Mesenchymal stem cell (in vitro differentiated cells and primary cell): Measurements from ENCODE around the gene ZNF763.
"Not testable (repeated sequence)": the region's sequence is repeated elsewhere in the genome, so short reads cannot be mapped to it uniquely, and the experiment has no call there.

Experiments
- DNase-seq: peaks from one replicate; pipeline ENCODE4 v3.0.0-alpha.2; 2013
- H2AFZ ChIP-seq: one replicate; pipeline ENCODE4 v1.6.1; 2013; ENCODE audit warnings: low read depth, mild to moderate bottlenecking, control low read depth, inconsistent platforms, low read length, moderate library complexity
- H2AK5ac ChIP-seq: 2 replicates; pipeline ENCODE4 v1.6.1; 2013; ENCODE audit warnings: low read length, moderate library complexity, mild to moderate bottlenecking, inconsistent platforms; ENCODE audit not compliant: severe bottlenecking
- H2BK120ac ChIP-seq: one replicate; pipeline ENCODE4 v1.6.1; 2013; ENCODE audit warnings: low read depth, mild to moderate bottlenecking, inconsistent platforms, low read length, moderate library complexity
- H2BK12ac ChIP-seq, 2 experiments: one replicate each; pipeline ENCODE4 v1.6.1; 2013; ENCODE audit warnings: inconsistent platforms in 2 of 2, low read length in 2 of 2, mild to moderate bottlenecking in 2 of 2, moderate library complexity in 2 of 2, control low read depth in 1 of 2
- H2BK15ac ChIP-seq: one replicate; pipeline ENCODE4 v1.6.1; 2013; ENCODE audit warnings: mild to moderate bottlenecking, low read depth, inconsistent platforms; ENCODE audit not compliant: poor library complexity, severe bottlenecking
- H2BK5ac ChIP-seq: 2 replicates; pipeline ENCODE4 v1.6.1; 2013; ENCODE audit warnings: low read depth, mild to moderate bottlenecking, low read length, control low read depth, inconsistent platforms; ENCODE audit not compliant: poor library complexity, severe bottlenecking
- H3K14ac ChIP-seq, 2 experiments: one replicate each; pipeline ENCODE4 v1.6.1; 2013; ENCODE audit warnings: inconsistent platforms in 2 of 2, low read length in 2 of 2, control low read depth in 1 of 2, mild to moderate bottlenecking in 1 of 2, moderate library complexity in 1 of 2
- H3K18ac ChIP-seq, 2 experiments: one replicate each; pipeline ENCODE4 v1.6.1; 2013; ENCODE audit warnings: inconsistent platforms in 2 of 2, low read length in 2 of 2, control low read depth in 1 of 2, low read depth in 1 of 2, mild to moderate bottlenecking in 1 of 2
- H3K23ac ChIP-seq, 2 experiments: one replicate each; pipeline ENCODE4 v1.6.1; 2013; ENCODE audit warnings: inconsistent platforms in 2 of 2, low read length in 2 of 2, mild to moderate bottlenecking in 2 of 2, moderate library complexity in 2 of 2, control low read depth in 1 of 2
- H3K27ac ChIP-seq: 2 replicates; pipeline ENCODE4 v1.5.1; 2013; ENCODE audit warnings: mild to moderate bottlenecking, moderate library complexity, low read length, control low read depth, inconsistent platforms; ENCODE audit not compliant: poor library complexity, severe bottlenecking
- H3K27me3 ChIP-seq, 2 experiments: 2 replicates each; pipeline versions ENCODE4 v1.6.1 to v1.7.0; 2013; ENCODE audit warnings: low read length in 2 of 2, mild to moderate bottlenecking in 2 of 2, moderate library complexity in 2 of 2, control low read depth in 1 of 2, inconsistent platforms in 1 of 2; ENCODE audit not compliant: control insufficient read depth in 1 of 2, insufficient read depth in 1 of 2
- H3K36me3 ChIP-seq, 2 experiments: 2 replicates each; pipeline versions ENCODE4 v1.6.1 to v1.7.0; 2013; ENCODE audit warnings: low read length in 2 of 2, control low read depth in 1 of 2, inconsistent platforms in 1 of 2, low read depth in 1 of 2, mild to moderate bottlenecking in 1 of 2; ENCODE audit not compliant: insufficient read depth in 2 of 2, control insufficient read depth in 1 of 2
- H3K4ac ChIP-seq, 2 experiments: one replicate each; pipeline ENCODE4 v1.6.1; 2013; ENCODE audit warnings: inconsistent platforms in 2 of 2, low read length in 2 of 2, mild to moderate bottlenecking in 2 of 2, moderate library complexity in 2 of 2, control low read depth in 1 of 2, low read depth in 1 of 2
- H3K4me1 ChIP-seq: 2 replicates; pipeline ENCODE4 v1.6.1; 2013; ENCODE audit warnings: low read depth, low read length, control low read depth; ENCODE audit not compliant: control insufficient read depth, insufficient read depth
- H3K4me2 ChIP-seq: 2 replicates; pipeline ENCODE4 v1.6.1; 2013; ENCODE audit warnings: low read length, mild to moderate bottlenecking, inconsistent platforms; ENCODE audit not compliant: poor library complexity, severe bottlenecking
- H3K4me3 ChIP-seq, 2 experiments: 2 replicates each; pipeline versions ENCODE4 v1.5.1 to v1.7.0; 2013; ENCODE audit warnings: low read length in 2 of 2, mild to moderate bottlenecking in 2 of 2, control low read depth in 1 of 2, low read depth in 1 of 2; ENCODE audit not compliant: insufficient read depth in 1 of 2
- H3K79me1 ChIP-seq: replicated peaks from 2 replicates; pipeline ENCODE4 v1.6.1; 2013; ENCODE audit warnings: mild to moderate bottlenecking, control low read depth, low read length, inconsistent platforms; ENCODE audit not compliant: poor library complexity, severe bottlenecking
- H3K9ac ChIP-seq: 2 replicates; pipeline ENCODE4 v1.7.0; 2013; ENCODE audit warnings: mild to moderate bottlenecking, low read length, moderate library complexity
- H3K9me3 ChIP-seq: 2 replicates; pipeline ENCODE4 v1.7.0; 2013; ENCODE audit warnings: mild to moderate bottlenecking, low read length; ENCODE audit not compliant: control insufficient read depth
- H4K8ac ChIP-seq: one replicate; pipeline ENCODE4 v1.6.1; 2013; ENCODE audit warnings: inconsistent platforms, mild to moderate bottlenecking, low read length, moderate library complexity
- H4K91ac ChIP-seq: one replicate; pipeline ENCODE4 v1.6.1; 2013; ENCODE audit warnings: mild to moderate bottlenecking, low read length, inconsistent platforms
- WGBS: methylation state at CpG from one replicate; pipeline ENCODE4 v1.1.7; 2013; ENCODE audit warnings: mixed read lengths; 5-methylcytosine and 5-hydroxymethylcytosine counted together

ZNF763 gene

DNA sequence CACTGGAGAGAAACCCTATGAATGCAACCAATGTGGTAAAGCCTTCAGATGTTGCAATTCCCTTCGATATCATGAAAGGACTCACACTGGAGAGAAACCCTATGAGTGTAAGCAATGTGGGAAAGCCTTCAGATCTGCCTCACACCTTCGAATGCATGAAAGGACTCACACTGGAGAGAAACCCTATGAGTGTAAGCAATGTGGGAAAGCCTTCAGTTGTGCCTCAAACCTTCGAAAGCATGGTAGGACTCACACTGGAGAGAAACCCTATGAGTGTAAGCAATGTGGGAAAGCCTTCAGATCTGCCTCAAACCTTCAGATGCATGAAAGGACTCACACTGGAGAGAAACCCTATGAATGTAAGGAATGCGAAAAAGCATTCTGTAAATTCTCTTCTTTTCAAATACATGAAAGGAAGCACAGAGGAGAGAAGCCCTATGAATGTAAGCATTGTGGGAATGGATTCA lies 15.2 kb upstream of the ZNF763 start:
- H3K14ac ChIP-seq, H4K8ac ChIP-seq, H3K4me1 ChIP-seq, H2AK5ac ChIP-seq, H2BK15ac ChIP-seq, H3K27me3 ChIP-seq, H2AFZ ChIP-seq, H2BK120ac ChIP-seq, H3K9ac ChIP-seq, H3K23ac ChIP-seq, H3K18ac ChIP-seq, H4K91ac ChIP-seq, H3K27ac ChIP-seq, H3K4me2 ChIP-seq, H2BK5ac ChIP-seq, H2BK12ac ChIP-seq, DNase-seq, H3K4ac ChIP-seq: not testable (repeated sequence)
- peaks cover 99% of the 10 kb centered on the region for H3K9me3 ChIP-seq
- 99% methylated on average over 3 of the region's 4 CpGs for WGBS
- peak overlapping the region in 1 of 2 experiments; percentile 67 for H3K4me3 ChIP-seq
- peaks cover 54 to 71% of the 10 kb centered on the region in 2 experiments for H3K36me3 ChIP-seq
- peaks cover 23% of the 10 kb centered on the region for H3K79me1 ChIP-seq

GRCh38 chr19:11950312-11950711 lies 14.5 kb upstream of the ZNF763 start:
- H4K8ac ChIP-seq, result no peak overlapping the region
- peak overlapping the region in 1 of 2 experiments; percentile 67 for H3K4me3 ChIP-seq
- H3K27me3 ChIP-seq, result no peaks in the 10 kb centered on the region
- H3K36me3 ChIP-seq, result peaks cover 48 to 68% of the 10 kb centered on the region in 2 experiments
- H2AFZ ChIP-seq, result no peak overlapping the region
- no peak for DNase-seq
- no peak overlapping the region for H2BK15ac ChIP-seq
- no peak overlapping the region for H2BK120ac ChIP-seq
- H3K4ac ChIP-seq, result no peak overlapping the region
- no peak overlapping the region for H3K14ac ChIP-seq
- H3K4me2 ChIP-seq, result no peak overlapping the region
- WGBS, result 98% methylated on average over 5 of the region's 5 CpGs
- no peak overlapping the region for H3K23ac ChIP-seq
- no peaks in the 10 kb centered on the region for H3K4me1 ChIP-seq
- H2BK5ac ChIP-seq, result no peak overlapping the region
- H3K27ac ChIP-seq, result no peak overlapping the region
- peaks cover 16% of the 10 kb centered on the region for H3K79me1 ChIP-seq
- no peak overlapping the region for H4K91ac ChIP-seq
- H2AK5ac ChIP-seq, result no peak overlapping the region
- peaks cover 96% of the 10 kb centered on the region for H3K9me3 ChIP-seq
- no peak overlapping the region for H3K18ac ChIP-seq
- H3K9ac ChIP-seq, result no peak overlapping the region
- no peak overlapping the region for H2BK12ac ChIP-seq

DNA sequence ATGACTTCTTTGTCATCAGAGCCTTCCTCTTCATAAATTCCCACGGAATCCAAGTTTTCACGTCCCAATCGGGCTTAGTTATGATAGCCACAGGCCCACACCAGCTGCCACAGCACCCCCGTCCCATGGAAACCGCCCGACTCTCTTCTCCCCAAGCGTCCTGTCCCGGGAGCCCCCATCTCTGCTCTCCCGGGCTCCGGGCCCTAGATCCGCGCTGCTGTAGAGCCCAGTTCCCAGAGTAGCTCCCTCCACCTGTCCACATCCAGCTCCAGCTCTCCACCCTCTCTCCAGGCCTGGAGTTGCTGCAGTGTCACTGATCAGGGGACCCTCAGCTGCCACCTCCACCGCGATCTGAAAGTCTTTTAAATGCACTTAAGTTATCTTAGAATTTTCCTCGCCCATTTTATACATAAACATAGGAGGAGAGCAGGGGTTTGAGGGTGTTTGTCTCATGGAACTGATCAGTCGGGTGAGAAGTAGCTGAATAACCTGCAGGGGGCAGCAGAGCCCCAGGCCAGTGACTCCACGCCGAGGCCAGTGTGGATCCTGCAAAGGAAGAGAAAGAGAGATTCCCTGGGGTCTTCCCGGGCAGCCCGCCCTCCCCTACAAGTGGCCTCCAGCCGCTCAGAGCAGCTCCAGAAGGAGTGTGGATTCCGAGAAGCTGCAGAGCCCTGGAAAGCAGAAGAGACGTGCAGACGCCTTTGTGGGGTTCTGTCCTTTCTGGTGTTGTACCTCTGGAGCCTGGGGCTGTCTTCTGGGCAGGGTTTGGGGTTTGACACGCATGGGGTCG lies 1.1 kb upstream of the ZNF763 start:
- Histone ChIP-seq H4K8ac (no peak overlapping the region), H2BK12ac (no peak overlapping the region), H2AK5ac (no peak overlapping the region), H3K27me3 (no peaks in the 10 kb centered on the region), H3K9me3 (no peaks in the 10 kb centered on the region), H3K36me3 (peaks cover 0 to 11% of the 10 kb centered on the region in 2 experiments), H3K18ac (no peak overlapping the region), H2AFZ (peak overlapping the region; percentile 57), H3K14ac (no peak overlapping the region), H2BK5ac (no peak overlapping the region), H2BK120ac (no peak overlapping the region), H3K27ac (no peak overlapping the region), H3K79me1 (no peaks in the 10 kb centered on the region), H3K9ac (peak overlapping the region; percentile 95), H3K4ac (no peak overlapping the region), H3K4me3 (peak overlapping the region in 1 of 2 experiments; percentile 89), H3K4me1 (peaks cover 3% of the 10 kb centered on the region), H4K91ac (no peak overlapping the region), H2BK15ac (no peak overlapping the region), H3K23ac (no peak overlapping the region), H3K4me2 (no peak overlapping the region)
- WGBS, result 33% methylated on average over 23 of the region's 26 CpGs
- DNase-seq, result peak; percentile 73

- Histone ChIP-seq H2BK5ac (no peak overlapping the region), H2BK120ac (no peak overlapping the region), H3K4me2 (peak overlapping the region; percentile 78), H3K9me3 (no peaks in the 10 kb centered on the region), H3K27ac (peak overlapping the region; percentile 49), H3K4ac (no peak overlapping the region), H4K91ac (peak overlapping the region; percentile 56), H3K14ac (no peak overlapping the region), H3K4me1 (peaks cover 3% of the 10 kb centered on the region), H2AFZ (no peak overlapping the region), H3K23ac (no peak overlapping the region), H3K36me3 (peaks cover 0 to 11% of the 10 kb centered on the region in 2 experiments), H2AK5ac (no peak overlapping the region), H3K4me3 (peak overlapping the region in 1 of 2 experiments; percentile 89), H2BK12ac (no peak overlapping the region), H3K79me1 (no peaks in the 10 kb centered on the region), H2BK15ac (no peak overlapping the region), H3K18ac (peak overlapping the region in 1 of 2 experiments; percentile 77), H3K27me3 (no peaks in the 10 kb centered on the region), H3K9ac (peak overlapping the region; percentile 95), H4K8ac (peak overlapping the region; percentile 87)
- WGBS, result 3% methylated on average over 8 of the region's 8 CpGs
- no peak for DNase-seq
Measured at GRCh38 chr19:11964496-11964857, 363 bp upstream of the ZNF763 start.
